Uterus (tissue), 2 donors: ENCODE measurements around the gene APC.

Experiments used
- CTCF ChIP-seq, 4 experiments: fragments of 200-600 bp in 2 of 4; fragments of 450-650 bp in 2 of 4; sonication (generic) in 2 of 4; IDR thresholded peaks; one replicate each; pipeline ENCODE4 v1.5.1; 2016 to 2019; ENCODE audit warnings: antibody characterized with exemption in 4 of 4, mild to moderate bottlenecking in 2 of 4, moderate library complexity in 1 of 4
- POLR2A ChIP-seq, 2 donors: fragments of 450-650 bp; IDR thresholded peaks; one replicate each; pipeline ENCODE4 v1.6.1; 2016; ENCODE audit warnings: antibody characterized with exemption in 2 of 2, mild to moderate bottlenecking in 1 of 2, moderate library complexity in 1 of 2

DNA sequence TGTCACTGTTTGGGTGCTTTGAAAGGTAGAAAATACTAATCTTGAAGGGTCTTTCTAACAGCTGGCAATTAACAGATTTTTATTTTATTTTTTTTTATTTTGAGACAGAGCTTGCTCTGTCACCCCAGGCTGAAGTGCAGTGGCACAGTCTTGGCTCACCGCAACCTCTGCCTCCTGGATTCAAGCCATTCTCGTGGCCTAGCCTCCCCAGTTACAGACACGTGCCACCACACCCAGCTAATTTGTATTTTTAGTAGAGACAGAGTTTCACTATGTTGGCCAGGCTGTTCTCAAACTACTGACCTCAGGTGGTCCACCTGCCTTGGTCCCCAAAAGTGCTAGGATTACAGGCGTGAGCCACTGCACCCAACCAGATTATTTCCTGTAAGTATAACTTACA lies 12.8 kb upstream of the APC start:
- TF ChIP-seq POLR2A (IDR thresholded peaks at IDR 0.05) (no peak), CTCF (IDR thresholded peaks at IDR 0.05) (no peak)
